ENCODE data around the gene ZNHIT2. TPM values are rescaled to one million over a fixed set of nuclear protein-coding genes. Genes with fewer than 3 reads are reported as not detected.
A peak's percentile ranks its signal among the peaks of the same experiment; 100 is the strongest.

The ZNHIT2 gene
- total RNA-seq, 2 experiments from 2014 or later, result 9.0 to 9.5 TPM

- peak in 1 of 14 experiments; percentile 33 for DNase-seq
- ChIA-PET CTCF (interaction anchor here (1.4 kb wide), 1 partner anchor 66 kb away, joined by 3 read pairs; no protein-coding TSS in a partner anchor), POLR2A (interaction anchor here (0.6 to 1.5 kb wide), 4 partner anchors 7 to 268 kb away, joined by 3 to 6 read pairs (median 4); partner anchors contain the start of genes FAU, MRPL49 and SYVN1)
- no peak overlapping the region for H3K27ac ChIP-seq (ENCODE audit: low read depth in 1 of 2, low read length in 2 of 2)
- H3K36me3 ChIP-seq (ENCODE audit: insufficient read depth, low read length), result peaks cover 29% of the 10 kb centered on the region
- H3K4me1 ChIP-seq (ENCODE audit: insufficient read depth, low read length), result peaks cover 75% of the 10 kb centered on the region
- H3K4me3 ChIP-seq (ENCODE audit: low read length), result no peak overlapping the region
- no peak for TF ChIP-seq CTCF (IDR thresholded peaks at IDR 0.05)
- intact Hi-C loops (cut with DNase I, micrococcal nuclease), result loop anchor here (5.0 to 10.0 kb wide), 5 partner anchors 192 to 410 kb away; partner anchors contain the start of genes MAP4K2 (in 1 of the 2), PPP2R5B (in 1 of the 2) and SCYL1 (in 1 of the 2)
- H3K4me3 Mint-ChIP-seq, result peak overlapping the region; percentile 95
- peak overlapping the region; percentile 92 for H3K27ac Mint-ChIP-seq
- H3K9me3 Mint-ChIP-seq, result no peaks in the 10 kb centered on the region
- ATAC-seq (ENCODE audit: poor library complexity), result no peak
- no peaks in the 10 kb centered on the region for H3K9me3 ChIP-seq (ENCODE audit: control insufficient read depth in 1 of 2, insufficient read depth in 1 of 2, low read length in 2 of 2)
- no peaks in the 10 kb centered on the region for H3K27me3 Mint-ChIP-seq
- peaks cover 45% of the 10 kb centered on the region for H3K36me3 Mint-ChIP-seq (ENCODE audit: low read depth)
- H3K27me3 ChIP-seq (ENCODE audit: control insufficient read depth in 1 of 2, insufficient read depth in 2 of 2, low read length in 2 of 2), result no peaks in the 10 kb centered on the region
- H3K4me1 Mint-ChIP-seq (ENCODE audit: low read depth), result peaks cover 51% of the 10 kb centered on the region
Measured at GRCh38 chr11:65114538-65115171, 2.8 kb downstream of the ZNHIT2 start.

GRCh38 chr11:65113839-65114238 is 3.7 kb downstream of the ZNHIT2 start:
- Histone ChIP-seq H3K4me1 (ENCODE audit: insufficient read depth, low read length) (peaks cover 75% of the 10 kb centered on the region), H3K27ac (ENCODE audit: low read depth in 1 of 2, low read length in 2 of 2) (no peak overlapping the region), H3K27me3 (ENCODE audit: control insufficient read depth in 1 of 2, insufficient read depth in 2 of 2, low read length in 2 of 2) (no peaks in the 10 kb centered on the region), H3K36me3 (ENCODE audit: insufficient read depth, low read length) (peaks cover 30% of the 10 kb centered on the region), H3K9me3 (ENCODE audit: control insufficient read depth in 1 of 2, insufficient read depth in 1 of 2, low read length in 2 of 2) (no peaks in the 10 kb centered on the region), H3K4me3 (ENCODE audit: low read length) (no peak overlapping the region)
- H3K9me3 Mint-ChIP-seq, result no peaks in the 10 kb centered on the region
- ChIA-PET CTCF (interaction anchor here (1.4 to 4.1 kb wide), 3 partner anchors 8 to 67 kb away, joined by 3 to 58 read pairs (median 19); partner anchors contain the start of genes FAU, MRPL49 and VPS51), POLR2A (interaction anchor here (0.6 to 6.5 kb wide), 4 partner anchors 8 to 245 kb away, joined by 3 to 91 read pairs (median 28); partner anchors contain the start of genes FAU, MRPL49, SYVN1 and VPS51)
- no peak for ATAC-seq (ENCODE audit: poor library complexity)
- H3K4me3 Mint-ChIP-seq, result peak overlapping the region; percentile 95
- H3K27ac Mint-ChIP-seq, result peak overlapping the region; percentile 92
- peak in 1 of 14 experiments; percentile 25 for DNase-seq
- H3K27me3 Mint-ChIP-seq, result no peaks in the 10 kb centered on the region
- intact Hi-C loops (cut with DNase I, micrococcal nuclease), result loop anchor here (2.0 to 10.0 kb wide), 3 partner anchors 67 to 411 kb away; partner anchors contain the start of genes CAPN1 (in 1 of the 2), MAP4K2 (in 1 of the 2) and SCYL1 (in 1 of the 2)
- no peak for TF ChIP-seq CTCF (IDR thresholded peaks at IDR 0.05)
- peaks cover 50% of the 10 kb centered on the region for H3K4me1 Mint-ChIP-seq (ENCODE audit: low read depth)
- peaks cover 43% of the 10 kb centered on the region for H3K36me3 Mint-ChIP-seq (ENCODE audit: low read depth)

- peak overlapping the region in 1 of 2 donors; percentile 68 for H3K27ac ChIP-seq (ENCODE audit: low read depth in 1 of 2, low read length in 2 of 2)
- H3K27me3 ChIP-seq (ENCODE audit: control insufficient read depth in 1 of 2, insufficient read depth in 2 of 2, low read length in 2 of 2), result no peaks in the 10 kb centered on the region
- intact Hi-C loops (cut with DNase I, micrococcal nuclease), result loop anchor here (2.0 to 10.0 kb wide), 3 partner anchors 67 to 411 kb away; partner anchors contain the start of genes CAPN1 (in 1 of the 2), MAP4K2 (in 1 of the 2) and SCYL1 (in 1 of the 2)
- ChIA-PET CTCF (interaction anchor here (0.5 to 4.1 kb wide), 7 partner anchors 8 to 100 kb away, joined by 3 to 58 read pairs (median 4); partner anchors contain the start of genes ARL2, FAU, MRPL49 and VPS51), POLR2A (interaction anchor here (1.3 to 6.5 kb wide), 7 partner anchors 8 to 335 kb away, joined by 6 to 91 read pairs (median 11); partner anchors contain the start of genes CDCA5, FAU, MRPL49 and SAC3D1)
- Mint-ChIP-seq H3K4me3 (peak overlapping the region; percentile 95), H3K27ac (peak overlapping the region; percentile 92), H3K9me3 (no peaks in the 10 kb centered on the region), H3K4me1 (ENCODE audit: low read depth) (peaks cover 45% of the 10 kb centered on the region), H3K27me3 (no peaks in the 10 kb centered on the region), H3K36me3 (ENCODE audit: low read depth) (peaks cover 40% of the 10 kb centered on the region)
- peaks cover 25% of the 10 kb centered on the region for H3K36me3 ChIP-seq (ENCODE audit: insufficient read depth, low read length)
- H3K4me1 ChIP-seq (ENCODE audit: insufficient read depth, low read length), result peaks cover 75% of the 10 kb centered on the region
- no peak for TF ChIP-seq CTCF (IDR thresholded peaks at IDR 0.05)
- no peaks in the 10 kb centered on the region for H3K9me3 ChIP-seq (ENCODE audit: control insufficient read depth in 1 of 2, insufficient read depth in 1 of 2, low read length in 2 of 2)
- DNase-seq, result no peak
- peak overlapping the region; percentile 81 for H3K4me3 ChIP-seq (ENCODE audit: low read length)
- ATAC-seq (ENCODE audit: poor library complexity), result no peak
Measured at GRCh38 chr11:65113361-65113756, 4.1 kb downstream of the ZNHIT2 start.
